HEK293 (cell line): ENCODE results near the gene HSD17B8.

Experiments
- BCL11B ChIP-seq: fragments of 450-650 bp; formaldehyde crosslinking; IDR thresholded peaks from 2 replicates; pipeline ENCODE4 v1.5.1; 2016; ENCODE audit warnings: low read depth, missing biosample characterization, missing genetic modification characterization
- GLI2 ChIP-seq: fragments of 450-650 bp; formaldehyde crosslinking; IDR thresholded peaks from 2 replicates; pipeline ENCODE4; 2017; ENCODE audit warnings: missing biosample characterization, missing genetic modification characterization, low read depth, borderline replicate concordance
- GLIS1 ChIP-seq: fragments of 450-650 bp; formaldehyde crosslinking; IDR thresholded peaks from 2 replicates; pipeline ENCODE4 v1.5.1; 2016; ENCODE audit warnings: missing biosample characterization, missing genetic modification characterization
- KLF10 ChIP-seq: fragments of 450-650 bp; IDR thresholded peaks from 2 replicates; pipeline ENCODE4 v1.5.1; 2018; ENCODE audit warnings: missing biosample characterization, mild to moderate bottlenecking, missing genetic modification characterization
- REPIN1 ChIP-seq: fragments of 450-650 bp; formaldehyde crosslinking; IDR thresholded peaks from 2 replicates; pipeline ENCODE4 v1.5.1; 2017; ENCODE audit warnings: missing biosample characterization, missing genetic modification characterization, low read depth
- SALL2 ChIP-seq: fragments of 450-650 bp; formaldehyde crosslinking; IDR thresholded peaks from 2 replicates; pipeline ENCODE4 v1.5.0; 2017; ENCODE audit warnings: missing biosample characterization, mild to moderate bottlenecking, missing genetic modification characterization, borderline replicate concordance
- ZBTB17 ChIP-seq: fragments of 450-650 bp; formaldehyde crosslinking; IDR thresholded peaks from 2 replicates; pipeline ENCODE4 v1.5.1; 2016; ENCODE audit warnings: missing biosample characterization, missing genetic modification characterization
- ZNF138 ChIP-seq: fragments of 450-650 bp; formaldehyde crosslinking; IDR thresholded peaks from 2 replicates; pipeline ENCODE4 v1.5.1; 2016; ENCODE audit warnings: missing biosample characterization, missing genetic modification characterization, borderline replicate concordance
- ZNF157 ChIP-seq: fragments of 450-650 bp; formaldehyde crosslinking; IDR thresholded peaks from 2 replicates; pipeline ENCODE4 v1.5.1; 2016; ENCODE audit warnings: missing biosample characterization, missing genetic modification characterization
- ZNF184 ChIP-seq: fragments of 450-650 bp; IDR thresholded peaks from 2 replicates; pipeline ENCODE4 v1.5.1; 2018; ENCODE audit warnings: missing biosample characterization, mild to moderate bottlenecking, missing genetic modification characterization
- ZNF2 ChIP-seq: fragments of 450-650 bp; formaldehyde crosslinking; IDR thresholded peaks from 2 replicates; pipeline ENCODE4 v1.5.1; 2016; ENCODE audit warnings: missing biosample characterization, missing genetic modification characterization
- ZNF23 ChIP-seq: fragments of 450-650 bp; formaldehyde crosslinking; IDR thresholded peaks from 2 replicates; pipeline ENCODE4 v1.5.1; 2016; ENCODE audit warnings: missing biosample characterization, missing genetic modification characterization, borderline replicate concordance
- ZNF311 ChIP-seq: fragments of 450-650 bp; formaldehyde crosslinking; IDR thresholded peaks from 2 replicates; pipeline ENCODE4 v1.5.1; 2017; ENCODE audit warnings: missing biosample characterization, missing genetic modification characterization, borderline replicate concordance
- ZNF335 ChIP-seq: fragments of 450-650 bp; formaldehyde crosslinking; conservative IDR thresholded peaks from 2 replicates; pipeline ENCODE4 v1.5.1; 2016; ENCODE audit warnings: missing biosample characterization, missing genetic modification characterization
- ZNF341 ChIP-seq: fragments of 450-650 bp; formaldehyde crosslinking; IDR thresholded peaks from 2 replicates; pipeline ENCODE4; 2016; ENCODE audit warnings: low read depth, missing biosample characterization, missing genetic modification characterization
- ZNF391 ChIP-seq: fragments of 450-650 bp; formaldehyde crosslinking; IDR thresholded peaks from 2 replicates; pipeline ENCODE4 v1.5.1; 2016; ENCODE audit warnings: low read depth, missing biosample characterization, missing genetic modification characterization, borderline replicate concordance
- ZNF423 ChIP-seq: fragments of 450-650 bp; formaldehyde crosslinking; IDR thresholded peaks from 2 replicates; pipeline ENCODE4 v1.5.1; 2016; ENCODE audit warnings: missing biosample characterization, missing genetic modification characterization
- ZNF501 ChIP-seq: fragments of 450-650 bp; formaldehyde crosslinking; IDR thresholded peaks from 2 replicates; pipeline ENCODE4 v1.5.1; 2016; ENCODE audit warnings: missing biosample characterization, missing genetic modification characterization
- ZNF514 ChIP-seq: fragments of 450-650 bp; formaldehyde crosslinking; IDR thresholded peaks from 2 replicates; pipeline ENCODE4 v1.5.1; 2016; ENCODE audit warnings: missing biosample characterization, missing genetic modification characterization
- ZNF600 ChIP-seq: fragments of 450-650 bp; formaldehyde crosslinking; IDR thresholded peaks from 2 replicates; pipeline ENCODE4 v1.5.1; 2016; ENCODE audit warnings: missing biosample characterization, missing genetic modification characterization
- ZNF626 ChIP-seq: fragments of 450-650 bp; sonication (Bioruptor Pico); formaldehyde crosslinking; IDR thresholded peaks from 2 replicates; pipeline ENCODE4 v1.5.1; 2018; ENCODE audit warnings: missing biosample characterization, missing genetic modification characterization, inconsistent platforms
- ZNF629 ChIP-seq: fragments of 450-650 bp; formaldehyde crosslinking; IDR thresholded peaks from 2 replicates; pipeline ENCODE4 v1.5.1; 2017; ENCODE audit warnings: missing biosample characterization, missing genetic modification characterization
- TF ChIP-seq, protein P1 (sequence below): fragments of 450-650 bp; formaldehyde crosslinking; IDR thresholded peaks from 2 replicates; pipeline ENCODE4 v1.5.1; 2016; ENCODE audit warnings: missing biosample characterization, missing genetic modification characterization
- TF ChIP-seq, protein P2 (sequence below): fragments of 450-650 bp; formaldehyde crosslinking; IDR thresholded peaks from 2 replicates; pipeline ENCODE4 v1.5.1; 2017; ENCODE audit warnings: missing biosample characterization, missing genetic modification characterization
- TF ChIP-seq, protein P3 (sequence below): fragments of 450-650 bp; formaldehyde crosslinking; IDR thresholded peaks from 2 replicates; pipeline ENCODE4 v1.5.1; 2016; ENCODE audit warnings: missing biosample characterization, missing genetic modification characterization
- TF ChIP-seq, protein P4 (sequence below): fragments of 450-650 bp; formaldehyde crosslinking; IDR thresholded peaks from 2 replicates; pipeline ENCODE4 v1.5.1; 2016; ENCODE audit warnings: missing biosample characterization, missing genetic modification characterization
- TF ChIP-seq, protein P5 (sequence below): fragments of 450-650 bp; formaldehyde crosslinking; IDR thresholded peaks from 2 replicates; pipeline ENCODE4 v1.5.1; 2017; ENCODE audit warnings: missing biosample characterization, missing genetic modification characterization
- TF ChIP-seq, protein P6 (sequence below): fragments of 450-650 bp; formaldehyde crosslinking; IDR thresholded peaks from 2 replicates; pipeline ENCODE4 v1.5.1; 2016; ENCODE audit warnings: missing biosample characterization, missing genetic modification characterization

Gene HSD17B8

DNA sequence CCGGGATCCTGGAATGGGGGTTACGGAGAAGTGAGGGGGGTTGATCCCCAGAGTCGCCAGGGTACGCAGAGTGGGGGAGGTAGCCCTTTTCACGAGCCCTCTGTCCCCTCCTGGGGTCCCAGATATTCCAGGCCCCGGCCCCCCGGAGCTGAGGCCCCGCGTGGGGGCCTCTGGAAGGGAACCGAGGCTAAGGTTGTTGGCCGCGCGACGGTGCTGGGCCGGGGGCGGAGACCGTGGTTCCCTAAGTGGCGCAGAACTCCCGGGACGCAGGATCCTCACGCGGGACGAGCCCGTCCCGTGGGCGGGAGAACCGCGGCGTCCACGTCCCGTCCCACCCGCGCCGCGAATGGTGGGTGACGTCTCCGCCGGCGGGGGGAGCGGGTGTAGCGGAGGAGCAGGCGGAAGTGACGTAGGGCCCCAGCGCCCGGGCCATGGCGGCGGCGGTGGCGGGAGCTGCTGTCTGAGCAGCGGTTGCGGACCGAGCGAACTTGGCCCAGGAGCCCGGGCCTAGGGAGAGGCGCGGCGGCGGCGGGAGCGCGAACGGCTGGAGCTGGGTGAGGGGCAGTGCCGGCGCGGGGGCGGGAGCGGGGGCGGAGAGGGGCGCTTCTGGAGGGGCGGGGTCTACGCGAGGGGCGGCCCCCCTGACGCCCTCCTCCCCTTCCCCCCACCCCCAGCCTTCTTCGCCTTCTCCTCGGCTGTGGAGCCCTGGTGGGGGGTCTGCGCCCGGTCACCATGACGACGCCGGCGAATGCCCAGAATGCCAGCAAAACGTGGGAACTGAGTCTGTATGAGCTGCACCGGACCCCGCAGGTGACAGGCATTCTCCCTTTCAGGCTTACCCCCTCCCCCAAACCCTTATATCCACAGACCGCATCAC, 3.9 kb downstream of the HSD17B8 start, which contains the start of gene RING1 (continued):
- TF ChIP-seq ZNF157 (tag by site-specific recombination) (0 out of 2 replicates have a peak, but pooled peaks have one; percentile 14), GLI2 (tag by site-specific recombination) (no peak), ZNF341 (peak; percentile 61), ZBTB17 (tag by site-specific recombination) (peak; percentile 33; the same call in 1 of the 2 replicates), SALL2 (tag by site-specific recombination) (no peak), ZNF23 (tag by site-specific recombination) (no peak), GLIS1 (tag by site-specific recombination) (peak; percentile 80), ZNF184 (0 out of 2 replicates have a peak, but pooled peaks have one; percentile 48), ZNF600 (tag by site-specific recombination) (no peak), ZNF629 (peak; percentile 92), ZNF501 (tag by site-specific recombination) (peak; percentile 78), BCL11B (tag by site-specific recombination) (0 out of 2 replicates have a peak, but pooled peaks have one; percentile 20), ZNF514 (tag by site-specific recombination) (no peak), ZNF311 (tag by site-specific recombination) (no peak), REPIN1 (tag by site-specific recombination) (peak; percentile 29; the same call in 1 of the 2 replicates), KLF10 (tag by site-specific recombination) (peak; percentile 67; the same call in 1 of the 2 replicates), ZNF423 (tag by site-specific recombination) (peak; percentile 71), ZNF391 (peak; percentile 53; the same call in 1 of the 2 replicates), ZNF138 (no peak), ZNF335 (tag by site-specific recombination) (peak; percentile 86), ZNF626 (tag by site-specific recombination) (no peak), ZNF2 (tag by site-specific recombination) (peak; percentile 67; the same call in 1 of the 2 replicates)
- TF ChIP-seq, protein P1, sequence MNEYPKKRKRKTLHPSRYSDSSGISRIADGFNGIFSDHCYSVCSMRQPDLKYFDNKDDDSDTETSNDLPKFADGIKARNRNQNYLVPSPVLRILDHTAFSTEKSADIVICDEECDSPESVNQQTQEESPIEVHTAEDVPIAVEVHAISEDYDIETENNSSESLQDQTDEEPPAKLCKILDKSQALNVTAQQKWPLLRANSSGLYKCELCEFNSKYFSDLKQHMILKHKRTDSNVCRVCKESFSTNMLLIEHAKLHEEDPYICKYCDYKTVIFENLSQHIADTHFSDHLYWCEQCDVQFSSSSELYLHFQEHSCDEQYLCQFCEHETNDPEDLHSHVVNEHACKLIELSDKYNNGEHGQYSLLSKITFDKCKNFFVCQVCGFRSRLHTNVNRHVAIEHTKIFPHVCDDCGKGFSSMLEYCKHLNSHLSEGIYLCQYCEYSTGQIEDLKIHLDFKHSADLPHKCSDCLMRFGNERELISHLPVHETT: 0 out of 2 replicates have a peak, but pooled peaks have one; percentile 49
- TF ChIP-seq, protein P2, sequence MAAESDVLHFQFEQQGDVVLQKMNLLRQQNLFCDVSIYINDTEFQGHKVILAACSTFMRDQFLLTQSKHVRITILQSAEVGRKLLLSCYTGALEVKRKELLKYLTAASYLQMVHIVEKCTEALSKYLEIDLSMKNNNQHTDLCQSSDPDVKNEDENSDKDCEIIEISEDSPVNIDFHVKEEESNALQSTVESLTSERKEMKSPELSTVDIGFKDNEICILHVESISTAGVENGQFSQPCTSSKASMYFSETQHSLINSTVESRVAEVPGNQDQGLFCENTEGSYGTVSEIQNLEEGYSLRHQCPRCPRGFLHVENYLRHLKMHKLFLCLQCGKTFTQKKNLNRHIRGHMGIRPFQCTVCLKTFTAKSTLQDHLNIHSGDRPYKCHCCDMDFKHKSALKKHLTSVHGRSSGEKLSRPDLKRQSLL (tag by site-specific recombination): no peak
- TF ChIP-seq, protein P3, sequence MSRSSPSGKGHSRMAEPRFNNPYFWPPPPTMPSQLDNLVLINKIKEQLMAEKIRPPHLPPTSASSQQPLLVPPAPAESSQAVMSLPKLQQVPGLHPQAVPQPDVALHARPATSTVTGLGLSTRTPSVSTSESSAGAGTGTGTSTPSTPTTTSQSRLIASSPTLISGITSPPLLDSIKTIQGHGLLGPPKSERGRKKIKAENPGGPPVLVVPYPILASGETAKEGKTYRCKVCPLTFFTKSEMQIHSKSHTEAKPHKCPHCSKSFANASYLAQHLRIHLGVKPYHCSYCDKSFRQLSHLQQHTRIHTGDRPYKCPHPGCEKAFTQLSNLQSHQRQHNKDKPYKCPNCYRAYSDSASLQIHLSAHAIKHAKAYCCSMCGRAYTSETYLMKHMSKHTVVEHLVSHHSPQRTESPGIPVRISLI (tag by site-specific recombination): no peak
- TF ChIP-seq, protein P4, sequence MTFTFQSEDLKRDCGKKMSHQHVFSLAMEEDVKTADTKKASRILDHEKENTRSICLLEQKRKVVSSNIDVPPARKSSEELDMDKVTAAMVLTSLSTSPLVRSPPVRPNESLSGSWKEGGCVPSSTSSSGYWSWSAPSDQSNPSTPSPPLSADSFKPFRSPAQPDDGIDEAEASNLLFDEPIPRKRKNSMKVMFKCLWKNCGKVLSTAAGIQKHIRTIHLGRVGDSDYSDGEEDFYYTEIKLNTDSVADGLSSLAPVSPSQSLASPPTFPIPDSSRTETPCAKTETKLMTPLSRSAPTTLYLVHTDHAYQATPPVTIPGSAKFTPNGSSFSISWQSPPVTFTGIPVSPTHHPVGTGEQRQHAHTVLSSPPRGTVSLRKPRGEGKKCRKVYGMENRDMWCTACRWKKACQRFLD: no peak
- TF ChIP-seq, protein P5, sequence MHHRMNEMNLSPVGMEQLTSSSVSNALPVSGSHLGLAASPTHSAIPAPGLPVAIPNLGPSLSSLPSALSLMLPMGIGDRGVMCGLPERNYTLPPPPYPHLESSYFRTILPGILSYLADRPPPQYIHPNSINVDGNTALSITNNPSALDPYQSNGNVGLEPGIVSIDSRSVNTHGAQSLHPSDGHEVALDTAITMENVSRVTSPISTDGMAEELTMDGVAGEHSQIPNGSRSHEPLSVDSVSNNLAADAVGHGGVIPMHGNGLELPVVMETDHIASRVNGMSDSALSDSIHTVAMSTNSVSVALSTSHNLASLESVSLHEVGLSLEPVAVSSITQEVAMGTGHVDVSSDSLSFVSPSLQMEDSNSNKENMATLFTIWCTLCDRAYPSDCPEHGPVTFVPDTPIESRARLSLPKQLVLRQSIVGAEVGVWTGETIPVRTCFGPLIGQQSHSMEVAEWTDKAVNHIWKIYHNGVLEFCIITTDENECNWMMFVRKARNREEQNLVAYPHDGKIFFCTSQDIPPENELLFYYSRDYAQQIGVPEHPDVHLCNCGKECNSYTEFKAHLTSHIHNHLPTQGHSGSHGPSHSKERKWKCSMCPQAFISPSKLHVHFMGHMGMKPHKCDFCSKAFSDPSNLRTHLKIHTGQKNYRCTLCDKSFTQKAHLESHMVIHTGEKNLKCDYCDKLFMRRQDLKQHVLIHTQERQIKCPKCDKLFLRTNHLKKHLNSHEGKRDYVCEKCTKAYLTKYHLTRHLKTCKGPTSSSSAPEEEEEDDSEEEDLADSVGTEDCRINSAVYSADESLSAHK (tag by site-specific recombination): peak; percentile 49; the same call in 1 of the 2 replicates
- TF ChIP-seq, protein P6, sequence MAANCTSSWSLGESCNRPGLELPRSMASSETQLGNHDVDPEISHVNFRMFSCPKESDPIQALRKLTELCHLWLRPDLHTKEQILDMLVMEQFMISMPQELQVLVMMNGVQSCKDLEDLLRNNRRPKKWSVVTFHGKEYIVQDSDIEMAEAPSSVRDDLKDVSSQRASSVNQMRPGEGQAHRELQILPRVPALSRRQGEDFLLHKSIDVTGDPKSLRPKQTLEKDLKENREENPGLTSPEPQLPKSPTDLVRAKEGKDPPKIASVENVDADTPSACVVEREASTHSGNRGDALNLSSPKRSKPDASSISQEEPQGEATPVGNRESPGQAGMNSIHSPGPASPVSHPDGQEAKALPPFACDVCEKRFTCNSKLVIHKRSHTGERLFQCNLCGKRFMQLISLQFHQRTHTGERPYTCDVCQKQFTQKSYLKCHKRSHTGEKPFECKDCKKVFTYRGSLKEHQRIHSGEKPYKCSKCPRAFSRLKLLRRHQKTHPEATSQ: peak; percentile 92
